HepG2 (cell line): ENCODE results near the gene KDM3B. TPM values are rescaled to one million over a fixed set of nuclear protein-coding genes. Genes with fewer than 3 reads are reported as not detected.

ENCODE experiments used
- ARID3A ChIP-seq: IDR thresholded peaks from 2 replicates; pipeline ENCODE4 v1.6.1; 2012; ENCODE audit warnings: low read depth, low read length, improper control_type of control experiment
- ATF2 ChIP-seq: sonication (generic); formaldehyde crosslinking; IDR thresholded peaks from 2 replicates; pipeline ENCODE4 v1.4.0; 2020; ENCODE audit warnings: missing genetic modification reagents
- ATRX ChIP-seq: sonication (generic); formaldehyde crosslinking; IDR thresholded peaks from 2 replicates; pipeline ENCODE4 v1.4.0; 2020; ENCODE audit warnings: missing genetic modification reagents, borderline replicate concordance
- ESRRA ChIP-seq: sonication (generic); formaldehyde crosslinking; IDR thresholded peaks from 2 replicates; pipeline ENCODE4 v1.5.1; 2020; ENCODE audit warnings: mild to moderate bottlenecking, low read depth, missing genetic modification reagents
- HDAC6 ChIP-seq: fragments of 200-600 bp; sonication (generic); IDR thresholded peaks from 2 replicates; pipeline ENCODE4 v1.7.0; 2017; ENCODE audit warnings: mild to moderate bottlenecking, antibody characterized with exemption, low read length, low read depth
- KDM2A ChIP-seq: sonication (generic); formaldehyde crosslinking; IDR thresholded peaks from 2 replicates; pipeline ENCODE4 v1.4.0; 2020; ENCODE audit warnings: low read depth, missing genetic modification reagents, borderline replicate concordance
- MAZ ChIP-seq, 2 experiments: sonication (generic) in 1 of 2; formaldehyde crosslinking in 1 of 2; IDR thresholded peaks; 2 replicates each; pipeline versions ENCODE4 v1.5.0 to v1.6.1; 2012 to 2020; ENCODE audit warnings: low read depth in 2 of 2, mild to moderate bottlenecking in 2 of 2, borderline replicate concordance in 1 of 2, improper control_type of control experiment in 1 of 2, low read length in 1 of 2, missing genetic modification reagents in 1 of 2, moderate library complexity in 1 of 2
- NR3C1 ChIP-seq: sonication (generic); formaldehyde crosslinking; IDR thresholded peaks from 2 replicates; pipeline ENCODE4 v1.4.0; 2020; ENCODE audit warnings: missing genetic modification reagents
- POGK ChIP-seq: sonication (generic); formaldehyde crosslinking; conservative IDR thresholded peaks from 2 replicates; pipeline ENCODE4 v1.8.0; 2022; ENCODE audit warnings: mild to moderate bottlenecking, moderate library complexity, missing genetic modification reagents
- PRPF4 ChIP-seq: fragments of 200-400 bp; formaldehyde crosslinking; IDR thresholded peaks from 2 replicates; pipeline ENCODE4 v1.6.1; 2016; ENCODE audit warnings: low read length, low read depth; ENCODE audit not compliant: poor library complexity, severe bottlenecking
- SIX4 ChIP-seq: sonication (generic); formaldehyde crosslinking; IDR thresholded peaks from 2 replicates; pipeline ENCODE4 v1.4.0; 2020; ENCODE audit warnings: missing genetic modification reagents
- SYNCRIP ChIP-seq: fragments of 200-400 bp; formaldehyde crosslinking; IDR thresholded peaks from 2 replicates; pipeline ENCODE4 v1.6.1; 2018; ENCODE audit warnings: mild to moderate bottlenecking, low read depth, low read length; ENCODE audit not compliant: insufficient read depth
- TERF1 ChIP-seq: sonication (generic); formaldehyde crosslinking; IDR thresholded peaks from 2 replicates; pipeline ENCODE4 v1.8.0; 2022; ENCODE audit warnings: mild to moderate bottlenecking, missing genetic modification reagents, moderate library complexity
- YY1 ChIP-seq: IDR thresholded peaks from 2 replicates; pipeline ENCODE4 v1.6.1; 2011; ENCODE audit warnings: low read length, low read depth, moderate library complexity, mild to moderate bottlenecking; ENCODE audit not compliant: insufficient read depth, insufficient replicate concordance
- ZBTB3 ChIP-seq: sonication (generic); formaldehyde crosslinking; IDR thresholded peaks from 2 replicates; pipeline ENCODE4 v1.4.0; 2020; ENCODE audit warnings: low read depth, mild to moderate bottlenecking, moderate library complexity, missing genetic modification reagents, borderline replicate concordance
- ZMYM4 ChIP-seq: sonication (generic); formaldehyde crosslinking; IDR thresholded peaks from 2 replicates; pipeline ENCODE4 v1.8.1; 2023; ENCODE audit warnings: mild to moderate bottlenecking, missing genetic modification reagents
- ZNF333 ChIP-seq: sonication (generic); formaldehyde crosslinking; IDR thresholded peaks from 2 replicates; pipeline ENCODE4 v1.4.0; 2020; ENCODE audit warnings: mild to moderate bottlenecking, missing genetic modification reagents, borderline replicate concordance
- ZNF556 ChIP-seq: sonication (generic); formaldehyde crosslinking; IDR thresholded peaks from 2 replicates; pipeline ENCODE4 v1.4.0; 2020; ENCODE audit warnings: mild to moderate bottlenecking, missing genetic modification reagents, borderline replicate concordance
- ZNF598 ChIP-seq: sonication (generic); formaldehyde crosslinking; IDR thresholded peaks from 2 replicates; pipeline ENCODE4 v1.5.1; 2020; ENCODE audit warnings: mild to moderate bottlenecking, missing genetic modification reagents, borderline replicate concordance
- ZNF766 ChIP-seq: sonication (generic); formaldehyde crosslinking; IDR thresholded peaks from 2 replicates; pipeline ENCODE4 v1.5.0; 2020; ENCODE audit warnings: missing genetic modification reagents, borderline replicate concordance
- ZNF790 ChIP-seq: sonication (generic); formaldehyde crosslinking; IDR thresholded peaks from 2 replicates; pipeline ENCODE4 v1.8.0; 2022; ENCODE audit warnings: missing genetic modification reagents, mild to moderate bottlenecking, borderline replicate concordance
- polyA plus RNA-seq, 8 experiments: library from polyadenylated mRNA; depleted of rRNA in 3 of 8; stranded (reverse) in 7 of 8; unstranded in 1 of 8; fragments of >200 nt; fragmentation: Illumina TruSeq in 4 of 8; extraction: Trizol in 4 of 8; gene quantifications; 2 replicates each; pipeline versions ENCODE4 v1.2.1 to v1.2.3, GENCODE V29; 2011 to 2016; ENCODE audit warnings: low read depth in 4 of 8, missing spikeins in 1 of 8, mixed read lengths in 1 of 8; ENCODE audit not compliant: insufficient read depth in 1 of 8
- total RNA-seq, 5 experiments: library from RNA; depleted of rRNA; stranded (reverse); fragments of >200 nt; fragmentation: Illumina TruSeq; extraction: Trizol; gene quantifications; 2 replicates each; pipeline ENCODE4 v1.2.3, GENCODE V29; 2016; ENCODE audit warnings: low read depth in 1 of 5

KDM3B gene
- total and polyA plus RNA-seq, 2 of the 13 experiments (the other 11 are each of a cell fraction or from before 2014, with no cell fraction given), result 19.7 to 34.3 TPM

- no peak for TF ChIP-seq TERF1 (CRISPR knock-in tag)
- no peak for TF ChIP-seq ZNF790
- TF ChIP-seq NR3C1 (CRISPR knock-in tag), result no peak
- TF ChIP-seq ESRRA (CRISPR knock-in tag), result no peak; the same call in 1 of the 2 replicates
- TF ChIP-seq ATF2, result no peak
- no peak for TF ChIP-seq MAZ (IDR thresholded peaks at IDR 0.05; ENCODE audit: borderline replicate concordance, low read depth, low read length)
- 0 out of 2 replicates have a peak, but pooled peaks have one; percentile 19 for TF ChIP-seq MAZ (CRISPR knock-in tag; IDR thresholded peaks at IDR 0.05; ENCODE audit: low read depth)
- no peak for TF ChIP-seq ZNF333
- TF ChIP-seq ZNF598, result peak; percentile 78; the same call in 1 of the 2 replicates
- no peak for TF ChIP-seq YY1
- TF ChIP-seq PRPF4, result no peak
- TF ChIP-seq ZBTB3 (CRISPR knock-in tag), result no peak
- 0 out of 2 replicates have a peak, but pooled peaks have one; percentile 8 for TF ChIP-seq ZNF556 (CRISPR knock-in tag)
- TF ChIP-seq ZMYM4 (CRISPR knock-in tag), result no peak
- TF ChIP-seq KDM2A, result no peak
- no peak for TF ChIP-seq POGK
- TF ChIP-seq SYNCRIP, result no peak
- TF ChIP-seq SIX4, result no peak
- TF ChIP-seq HDAC6, result no peak
- TF ChIP-seq ARID3A, result no peak
- no peak for TF ChIP-seq ZNF766 (CRISPR knock-in tag)
- no peak for TF ChIP-seq ATRX (CRISPR knock-in tag)
Observed at GRCh38 chr5:138440159-138441073, 87.9 kb downstream of the KDM3B start (continued).
